PFSK-1 (cell line): Measurements from ENCODE around the gene UCP2.

Experiments used
- SIN3A ChIP-seq: IDR thresholded peaks from 2 replicates; pipeline ENCODE4 v1.6.1; 2012; ENCODE audit warnings: mild to moderate bottlenecking, low read length, moderate library complexity, borderline replicate concordance; ENCODE audit not compliant: insufficient read depth
- TAF1 ChIP-seq: IDR thresholded peaks from 2 replicates; pipeline ENCODE4 v1.6.1; 2012; ENCODE audit warnings: low read length, control low read depth, borderline replicate concordance; ENCODE audit not compliant: insufficient read depth
- TF ChIP-seq, protein P1 (sequence below), 2 experiments: IDR thresholded peaks; 2 replicates each; pipeline versions ENCODE4 v1.6.1 to v1.8.0; 2011 to 2012; ENCODE audit warnings: low read depth in 2 of 2, low read length in 2 of 2, control low read depth in 1 of 2, inconsistent platforms in 1 of 2, mild to moderate bottlenecking in 1 of 2, moderate library complexity in 1 of 2; ENCODE audit not compliant: insufficient read depth in 1 of 2

DNA sequence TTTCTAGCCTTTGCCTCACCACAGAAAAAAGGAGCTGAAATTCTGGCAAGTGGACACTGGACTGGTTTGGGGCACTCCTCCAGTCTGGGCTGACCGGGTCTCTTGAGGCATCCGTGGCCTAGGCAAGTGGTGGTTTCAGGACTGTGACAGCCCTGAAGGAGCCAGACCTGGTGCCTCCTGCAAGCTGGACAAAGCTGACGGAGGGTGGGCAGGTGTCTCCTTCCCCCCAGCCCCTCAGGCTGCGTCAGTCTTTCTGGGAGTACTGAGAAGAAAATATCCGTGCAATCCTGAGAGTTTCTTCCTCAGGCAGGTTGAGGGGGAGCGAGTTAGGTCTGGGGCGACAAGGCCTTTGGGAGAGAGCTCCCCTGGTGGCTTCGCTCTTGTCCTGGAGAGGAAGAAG, 30.5 kb upstream of the UCP2 start:
- no peak for TF ChIP-seq TAF1
- TF ChIP-seq, protein P1, sequence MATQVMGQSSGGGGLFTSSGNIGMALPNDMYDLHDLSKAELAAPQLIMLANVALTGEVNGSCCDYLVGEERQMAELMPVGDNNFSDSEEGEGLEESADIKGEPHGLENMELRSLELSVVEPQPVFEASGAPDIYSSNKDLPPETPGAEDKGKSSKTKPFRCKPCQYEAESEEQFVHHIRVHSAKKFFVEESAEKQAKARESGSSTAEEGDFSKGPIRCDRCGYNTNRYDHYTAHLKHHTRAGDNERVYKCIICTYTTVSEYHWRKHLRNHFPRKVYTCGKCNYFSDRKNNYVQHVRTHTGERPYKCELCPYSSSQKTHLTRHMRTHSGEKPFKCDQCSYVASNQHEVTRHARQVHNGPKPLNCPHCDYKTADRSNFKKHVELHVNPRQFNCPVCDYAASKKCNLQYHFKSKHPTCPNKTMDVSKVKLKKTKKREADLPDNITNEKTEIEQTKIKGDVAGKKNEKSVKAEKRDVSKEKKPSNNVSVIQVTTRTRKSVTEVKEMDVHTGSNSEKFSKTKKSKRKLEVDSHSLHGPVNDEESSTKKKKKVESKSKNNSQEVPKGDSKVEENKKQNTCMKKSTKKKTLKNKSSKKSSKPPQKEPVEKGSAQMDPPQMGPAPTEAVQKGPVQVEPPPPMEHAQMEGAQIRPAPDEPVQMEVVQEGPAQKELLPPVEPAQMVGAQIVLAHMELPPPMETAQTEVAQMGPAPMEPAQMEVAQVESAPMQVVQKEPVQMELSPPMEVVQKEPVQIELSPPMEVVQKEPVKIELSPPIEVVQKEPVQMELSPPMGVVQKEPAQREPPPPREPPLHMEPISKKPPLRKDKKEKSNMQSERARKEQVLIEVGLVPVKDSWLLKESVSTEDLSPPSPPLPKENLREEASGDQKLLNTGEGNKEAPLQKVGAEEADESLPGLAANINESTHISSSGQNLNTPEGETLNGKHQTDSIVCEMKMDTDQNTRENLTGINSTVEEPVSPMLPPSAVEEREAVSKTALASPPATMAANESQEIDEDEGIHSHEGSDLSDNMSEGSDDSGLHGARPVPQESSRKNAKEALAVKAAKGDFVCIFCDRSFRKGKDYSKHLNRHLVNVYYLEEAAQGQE (IDR thresholded peaks at IDR 0.05; ENCODE audit: insufficient read depth in 1 of 2, low read depth in 2 of 2, low read length in 2 of 2), result no peak
- TF ChIP-seq SIN3A, result no peak
